SIG-M5 (cell line): ENCODE data around the gene SREBF2.

Experiments used
- DNase-seq: peaks from one replicate; lab custom pipeline; 2025; lab: John Stamatoyannopoulos, UW

SREBF2 gene

DNA sequence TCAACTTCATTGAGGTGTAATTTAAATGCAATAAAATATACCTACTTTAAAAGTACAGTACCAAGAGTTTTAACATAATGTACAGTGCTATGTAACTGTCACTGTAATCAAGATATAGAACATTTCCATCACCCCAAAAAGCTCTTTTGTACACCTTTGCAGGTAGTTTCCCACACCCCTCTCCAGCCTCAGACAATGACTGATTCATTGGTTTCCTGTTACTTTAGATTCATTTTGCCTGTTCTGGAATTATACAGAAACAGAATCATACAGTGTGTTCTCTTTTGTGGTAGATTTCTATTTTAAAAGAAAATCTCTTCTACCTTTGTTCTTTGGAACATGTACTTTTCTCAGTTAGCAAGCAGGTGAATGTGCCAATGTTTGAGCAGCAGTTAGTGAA is 43.8 kb downstream of the SREBF2 start:
- no peak for DNase-seq

- no peak for DNase-seq
These were observed 47.7 kb downstream of the SREBF2 start for GRCh38 chr22:41880653-41881052.

- DNase-seq, result no peak
These were observed 50.5 kb downstream of the SREBF2 start for GRCh38 chr22:41883400-41883799.

- no peak for DNase-seq
These were observed 52.2 kb downstream of the SREBF2 start for GRCh38 chr22:41885116-41885515.

DNA sequence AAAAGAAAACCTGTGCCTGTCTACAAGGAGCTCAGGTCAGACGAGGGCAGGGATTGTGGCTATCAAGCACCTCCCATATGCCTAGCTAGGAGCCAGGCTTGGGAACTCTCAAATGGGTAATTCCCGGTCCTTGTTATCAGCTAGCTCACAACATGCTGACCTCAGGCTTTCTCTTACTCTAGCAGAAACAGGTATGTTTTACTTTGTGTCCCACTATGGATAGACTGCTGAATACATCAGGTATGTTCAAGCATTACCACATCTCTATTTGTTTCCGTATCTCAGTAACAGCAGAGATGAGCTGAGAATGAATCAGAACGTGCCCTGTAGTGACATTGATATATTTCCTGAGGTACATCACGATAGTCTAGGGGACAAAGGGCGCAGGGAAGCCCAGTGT is 52.6 kb downstream of the SREBF2 start:
- no peak for DNase-seq

DNA sequence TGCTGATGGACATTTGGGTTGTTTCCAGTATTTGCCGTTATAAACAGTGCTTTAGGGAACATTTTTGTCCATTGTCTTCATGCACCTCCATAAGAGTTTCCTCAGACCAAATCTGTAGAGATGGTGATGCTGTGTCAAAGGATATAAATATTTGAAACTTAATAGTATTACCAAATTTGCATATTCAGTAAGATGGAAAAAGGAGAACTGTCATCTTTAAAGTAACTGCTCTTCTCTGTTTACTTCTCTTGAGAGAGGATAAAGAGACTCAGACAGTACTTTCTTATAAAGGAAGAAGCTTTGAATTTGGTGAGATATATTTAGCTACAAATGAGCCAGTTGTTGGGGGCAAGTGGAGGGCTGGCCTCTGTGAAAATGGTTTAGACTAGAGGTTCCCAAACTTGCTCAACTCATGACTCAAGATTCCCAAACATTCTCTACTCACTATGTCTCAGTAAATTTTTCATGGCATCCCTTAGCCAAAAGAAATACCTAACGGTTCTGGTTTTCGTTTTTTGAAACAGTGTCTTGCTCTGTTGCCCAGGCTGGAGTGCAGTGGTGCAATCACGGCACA is 55.8 kb downstream of the SREBF2 start:
- no peak for DNase-seq

- DNase-seq, result no peak
These were observed 58.5 kb downstream of the SREBF2 start for GRCh38 chr22:41891407-41891806.

GRCh38 chr22:41892721-41893120 is 59.8 kb downstream of the SREBF2 start:
- no peak for DNase-seq

DNA sequence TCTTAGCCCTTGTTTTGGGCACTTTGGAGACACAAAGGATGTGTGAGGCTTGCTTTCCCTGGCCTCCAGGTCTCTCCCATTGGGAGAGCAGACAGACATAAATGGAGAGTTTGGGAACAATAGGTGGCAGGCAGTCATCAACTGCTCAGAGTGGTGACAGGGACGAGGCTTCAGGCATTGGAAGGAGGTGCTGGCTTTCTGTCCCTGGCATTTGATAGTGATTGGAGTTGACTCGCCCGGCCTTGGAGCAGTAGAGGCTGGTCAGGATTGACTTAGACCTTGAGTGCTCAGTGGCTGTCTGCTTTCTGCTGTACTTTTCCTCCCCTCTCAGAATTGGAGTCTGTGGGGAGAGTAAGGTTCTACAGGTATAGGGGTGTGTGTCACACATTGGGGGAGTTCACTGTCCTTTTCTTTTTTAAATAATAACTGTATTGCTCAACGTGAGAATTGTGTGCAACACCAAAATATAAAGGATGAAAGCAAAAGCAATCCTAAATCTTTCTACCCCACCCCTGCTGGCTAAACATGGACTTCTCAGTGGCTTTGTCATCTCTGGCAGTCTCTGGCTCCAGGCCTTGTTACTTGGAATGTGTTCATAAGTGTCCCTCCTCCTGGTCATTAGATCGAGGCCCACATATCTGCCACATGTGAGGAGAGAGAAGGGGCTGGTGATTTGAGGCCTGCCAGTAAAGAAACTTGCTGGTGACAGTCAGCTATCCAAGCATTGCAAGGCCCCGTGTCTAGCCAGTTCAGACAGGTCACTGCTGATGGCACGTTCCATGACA is 60.9 kb downstream of the SREBF2 start:
- no peak for DNase-seq

DNA sequence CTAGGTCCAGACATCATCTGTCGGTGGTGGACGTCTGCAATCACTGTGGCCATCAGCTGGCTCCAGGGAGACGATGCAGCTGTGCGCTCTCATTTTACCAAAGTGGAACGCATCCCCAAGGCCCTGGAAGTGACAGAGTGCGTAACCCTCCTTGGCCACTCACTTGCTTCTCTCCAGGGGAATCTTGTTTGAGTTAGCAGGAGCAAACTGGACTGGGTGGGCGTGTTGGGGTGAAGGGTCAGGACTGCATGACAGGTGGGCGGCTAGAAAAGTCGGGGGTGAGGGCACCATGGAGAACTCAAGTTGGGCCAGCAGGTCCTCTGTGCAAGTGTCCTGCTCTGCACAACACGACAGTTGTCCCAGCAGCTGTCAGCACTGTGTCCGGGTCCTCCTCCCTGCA is 65.7 kb downstream of the SREBF2 start:
- no peak for DNase-seq

GRCh38 chr22:41899110-41899509 is 66.2 kb downstream of the SREBF2 start:
- DNase-seq, result no peak

GRCh38 chr22:41899992-41900651 is 67.2 kb downstream of the SREBF2 start:
- DNase-seq, result no peak

DNA sequence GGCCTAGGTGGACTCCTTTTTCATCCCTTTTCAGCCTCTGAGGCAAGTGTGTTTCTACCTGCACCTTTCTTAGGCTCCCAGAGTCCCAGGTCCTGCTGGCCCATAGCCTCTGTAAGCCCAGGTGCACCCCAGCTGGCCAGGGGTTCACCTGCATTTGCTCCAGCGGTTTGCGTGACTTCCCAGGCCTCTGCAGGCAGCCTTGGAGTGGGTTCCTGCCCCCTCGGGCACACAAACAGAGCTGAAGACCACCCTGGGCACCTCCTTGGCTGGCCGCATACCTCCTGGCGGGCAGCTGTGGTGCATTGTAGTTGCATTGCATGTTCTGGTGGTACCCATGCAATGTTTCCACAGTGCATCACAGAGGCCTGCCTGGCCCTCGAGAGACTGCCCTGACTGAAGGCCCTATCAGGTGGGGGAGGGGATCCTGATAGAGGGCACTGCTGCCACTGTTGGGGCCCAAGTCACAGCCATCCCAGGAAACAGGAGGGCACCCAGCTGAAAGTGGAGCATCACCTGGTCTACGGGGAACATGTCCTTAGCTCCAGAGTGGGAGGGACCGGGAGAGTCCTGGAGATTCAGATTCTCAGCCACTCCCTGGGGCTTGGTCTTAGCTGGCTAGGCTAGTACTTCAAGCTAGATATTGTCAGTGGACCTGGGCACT is 67.9 kb downstream of the SREBF2 start:
- no peak for DNase-seq

DNA sequence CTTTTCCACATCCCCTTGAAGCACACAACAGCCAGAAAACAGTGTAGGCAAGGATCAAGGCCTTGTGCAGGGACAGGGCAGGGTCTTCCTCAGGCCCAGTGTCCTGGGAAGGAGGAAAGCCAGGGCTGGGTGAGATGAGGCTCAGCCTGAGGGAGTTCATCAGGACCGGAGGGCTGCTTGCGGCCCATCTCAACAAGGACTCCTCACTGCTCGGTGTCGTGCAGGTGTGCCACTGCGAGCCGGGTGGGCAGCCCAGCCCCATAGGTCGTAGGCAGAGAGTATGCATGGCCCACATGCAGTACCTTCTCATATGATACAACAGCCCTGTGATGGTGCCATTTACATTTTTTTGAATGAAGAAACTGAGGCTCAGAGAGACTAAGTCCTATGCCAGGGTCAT is 69.1 kb downstream of the SREBF2 start:
- no peak for DNase-seq

- no peak for DNase-seq
These were observed 70.1 kb downstream of the SREBF2 start for GRCh38 chr22:41902932-41903421.

- no peak for DNase-seq
These were observed 71.8 kb downstream of the SREBF2 start for GRCh38 chr22:41904450-41905410.

DNA sequence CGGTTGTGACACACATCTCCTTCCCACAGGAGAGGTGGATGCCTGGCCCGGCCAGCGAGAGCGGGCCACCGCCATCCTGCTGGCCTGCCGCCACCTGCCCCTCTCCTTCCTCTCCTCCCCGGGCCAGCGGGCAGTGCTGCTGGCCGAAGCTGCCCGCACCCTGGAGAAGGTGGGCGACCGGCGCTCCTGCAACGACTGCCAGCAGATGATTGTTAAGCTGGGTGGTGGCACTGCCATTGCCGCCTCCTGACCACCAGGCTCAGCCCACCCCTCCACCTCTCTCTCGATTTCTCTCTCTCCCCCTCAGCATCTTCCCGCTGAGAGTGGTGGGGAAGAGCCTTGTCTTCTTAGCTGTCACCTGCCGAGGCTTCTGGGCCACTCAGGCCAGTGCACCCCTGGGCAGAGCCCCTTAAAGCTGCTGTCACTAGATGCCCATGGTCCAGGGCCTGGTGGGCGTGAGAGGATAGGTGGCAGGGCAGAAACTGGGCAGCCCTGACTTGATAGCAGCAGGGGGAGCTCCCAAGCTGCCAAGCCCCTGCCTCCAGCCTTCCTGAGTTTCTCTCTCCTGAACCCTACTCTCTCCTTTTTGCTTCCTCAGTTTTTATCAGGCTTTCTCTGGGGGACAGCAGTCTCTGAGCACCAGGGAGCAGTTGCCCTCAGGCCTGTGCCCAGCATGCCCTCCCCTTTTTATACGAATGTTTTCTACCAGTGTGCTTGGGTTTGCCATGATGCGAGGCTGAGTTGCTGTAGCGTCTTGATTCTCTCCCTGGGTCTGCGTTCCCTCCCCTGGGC is 72.7 kb downstream of the SREBF2 start:
- no peak for DNase-seq

DNA sequence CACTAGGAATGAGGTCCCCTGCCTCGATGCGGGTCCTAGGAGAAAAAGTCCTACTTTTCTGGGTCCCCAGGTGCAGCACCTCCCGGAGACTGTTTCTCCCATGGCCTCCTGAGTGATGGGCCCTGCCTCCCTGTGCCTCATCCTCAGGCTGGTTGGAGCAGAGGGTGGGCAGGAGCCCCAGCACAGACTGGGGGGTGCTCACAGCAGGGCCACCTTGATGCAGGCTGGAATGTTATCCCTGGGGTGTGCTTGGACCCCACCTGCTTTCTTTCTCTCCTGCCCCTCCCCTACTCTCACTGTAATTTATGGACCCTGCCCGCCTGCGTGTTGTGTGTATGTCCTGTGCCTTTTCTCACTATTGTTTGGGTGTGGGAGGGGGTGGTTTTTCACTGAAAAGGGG is 73.9 kb downstream of the SREBF2 start:
- DNase-seq, result no peak

DNA sequence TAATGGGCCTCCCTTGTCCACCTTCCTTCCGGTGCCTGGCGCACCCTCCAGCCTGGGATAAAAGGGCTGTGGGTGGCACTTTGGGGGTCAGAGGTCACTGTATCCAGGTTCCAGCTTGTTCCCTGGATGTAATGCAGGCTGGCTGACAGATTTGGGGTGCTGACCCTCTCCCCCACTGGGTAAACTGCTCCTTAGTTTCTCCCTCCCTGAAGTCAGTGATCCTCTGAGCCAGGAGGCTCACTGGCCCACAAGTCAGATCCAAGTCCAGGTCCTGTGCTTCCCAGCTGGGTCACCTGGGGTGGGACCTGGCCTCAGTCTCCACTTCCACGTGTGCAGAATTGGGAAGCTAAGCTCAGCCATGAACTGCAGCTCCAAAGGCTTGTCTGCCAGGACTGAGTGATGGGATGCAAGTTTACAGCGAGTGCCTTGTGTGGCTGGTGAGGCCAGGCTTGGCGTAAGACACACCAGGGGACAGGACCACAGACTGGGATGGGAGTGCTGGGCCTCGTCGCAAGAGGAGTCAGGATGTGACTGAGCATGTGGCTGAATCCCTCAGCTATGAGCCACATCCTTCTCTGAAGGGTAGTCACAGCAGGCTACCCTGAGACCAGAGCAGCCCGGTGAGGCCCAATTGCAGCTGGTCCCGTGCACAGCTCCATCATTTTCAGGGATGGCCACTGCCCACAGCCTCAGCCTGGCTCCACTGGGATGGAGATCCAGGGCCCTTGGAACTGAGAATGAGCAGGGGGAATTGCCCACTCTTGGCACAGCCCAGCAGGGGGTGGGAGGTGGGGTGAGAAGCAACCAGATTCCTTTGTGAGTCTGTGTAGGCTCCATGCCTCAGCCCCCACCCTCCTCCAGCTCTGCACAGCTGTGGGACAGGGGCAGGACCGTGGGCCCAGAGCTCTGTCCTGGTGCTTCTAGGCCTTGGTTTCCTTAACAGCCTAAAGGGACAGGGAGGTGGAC is 74.8 kb downstream of the SREBF2 start:
- DNase-seq, result no peak
